ENCODE results near the gene AMPD3. TPM values are rescaled to one million over a fixed set of nuclear protein-coding genes. Genes with fewer than 3 reads are reported as not detected.

The AMPD3 gene
- total RNA-seq, 4 donors from 2014 or later = 7.7 to 18.4 (median 9.8) TPM

DNA sequence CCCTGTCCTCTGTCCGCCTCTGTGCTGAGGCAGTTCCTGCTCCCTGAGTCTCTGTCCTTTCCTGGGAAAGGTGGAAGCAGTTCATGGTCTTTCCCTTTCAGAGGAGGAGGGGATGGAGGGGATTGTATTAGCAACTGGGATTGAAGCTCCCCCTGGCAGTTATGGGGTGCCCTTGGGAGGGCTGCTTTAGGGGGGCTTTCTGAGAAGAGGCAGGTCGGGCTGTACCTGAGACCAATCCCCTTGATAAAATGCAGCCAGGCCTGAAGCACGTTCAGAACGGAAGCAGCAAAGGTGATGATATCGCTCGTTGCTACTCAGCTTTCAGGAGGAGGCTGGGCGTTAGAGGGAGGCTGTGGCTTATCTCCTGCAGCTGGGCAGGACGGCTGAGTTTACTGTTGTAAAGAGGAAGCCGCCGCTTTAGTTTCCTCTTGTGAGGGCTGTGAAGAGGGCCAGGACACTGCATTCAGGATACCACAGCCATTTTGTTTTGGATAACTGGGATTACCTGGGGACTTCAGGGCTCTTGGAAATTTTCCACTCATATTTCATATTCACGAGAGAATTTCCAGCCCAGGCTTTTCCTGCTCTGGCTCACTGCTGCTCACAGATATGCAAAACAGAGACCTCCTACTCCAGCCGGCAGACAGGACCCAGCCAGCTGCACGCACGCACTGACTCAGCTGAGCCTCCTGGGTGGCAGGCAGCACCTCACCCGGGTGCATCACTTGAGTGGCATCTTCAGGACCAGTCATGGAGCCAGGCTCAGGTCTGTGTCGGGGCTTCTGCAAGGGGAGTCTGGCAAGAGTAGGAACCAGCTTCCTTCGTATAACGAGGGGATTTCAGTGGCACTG is 798 bp downstream of the AMPD3 start:
- TF ChIP-seq, protein P1, sequence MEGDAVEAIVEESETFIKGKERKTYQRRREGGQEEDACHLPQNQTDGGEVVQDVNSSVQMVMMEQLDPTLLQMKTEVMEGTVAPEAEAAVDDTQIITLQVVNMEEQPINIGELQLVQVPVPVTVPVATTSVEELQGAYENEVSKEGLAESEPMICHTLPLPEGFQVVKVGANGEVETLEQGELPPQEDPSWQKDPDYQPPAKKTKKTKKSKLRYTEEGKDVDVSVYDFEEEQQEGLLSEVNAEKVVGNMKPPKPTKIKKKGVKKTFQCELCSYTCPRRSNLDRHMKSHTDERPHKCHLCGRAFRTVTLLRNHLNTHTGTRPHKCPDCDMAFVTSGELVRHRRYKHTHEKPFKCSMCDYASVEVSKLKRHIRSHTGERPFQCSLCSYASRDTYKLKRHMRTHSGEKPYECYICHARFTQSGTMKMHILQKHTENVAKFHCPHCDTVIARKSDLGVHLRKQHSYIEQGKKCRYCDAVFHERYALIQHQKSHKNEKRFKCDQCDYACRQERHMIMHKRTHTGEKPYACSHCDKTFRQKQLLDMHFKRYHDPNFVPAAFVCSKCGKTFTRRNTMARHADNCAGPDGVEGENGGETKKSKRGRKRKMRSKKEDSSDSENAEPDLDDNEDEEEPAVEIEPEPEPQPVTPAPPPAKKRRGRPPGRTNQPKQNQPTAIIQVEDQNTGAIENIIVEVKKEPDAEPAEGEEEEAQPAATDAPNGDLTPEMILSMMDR (IDR thresholded peaks at IDR 0.05; ENCODE audit: low read depth) = no peak

DNA sequence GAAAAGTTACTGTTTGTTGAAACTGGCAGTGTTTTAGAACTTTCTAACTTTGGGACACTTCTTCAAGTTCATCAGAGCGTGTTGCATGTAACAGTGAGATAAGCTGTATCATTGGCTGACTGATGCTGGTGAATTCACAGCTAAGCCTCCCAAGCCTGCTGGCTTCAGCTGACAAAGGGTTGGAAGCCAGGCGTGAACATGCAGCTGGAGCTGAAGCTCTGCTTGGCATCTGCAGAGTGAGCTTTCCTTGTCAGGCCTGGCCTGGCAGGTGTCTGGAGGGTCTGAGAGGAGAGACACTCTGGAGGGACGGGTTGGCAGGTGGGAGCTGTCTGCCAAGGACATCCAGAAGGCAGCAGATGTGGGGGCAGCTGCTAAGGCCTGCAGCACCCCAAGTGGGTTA is 1.5 kb downstream of the AMPD3 start:
- TF ChIP-seq, protein P1 (IDR thresholded peaks at IDR 0.05; ENCODE audit: low read depth) = no peak

DNA sequence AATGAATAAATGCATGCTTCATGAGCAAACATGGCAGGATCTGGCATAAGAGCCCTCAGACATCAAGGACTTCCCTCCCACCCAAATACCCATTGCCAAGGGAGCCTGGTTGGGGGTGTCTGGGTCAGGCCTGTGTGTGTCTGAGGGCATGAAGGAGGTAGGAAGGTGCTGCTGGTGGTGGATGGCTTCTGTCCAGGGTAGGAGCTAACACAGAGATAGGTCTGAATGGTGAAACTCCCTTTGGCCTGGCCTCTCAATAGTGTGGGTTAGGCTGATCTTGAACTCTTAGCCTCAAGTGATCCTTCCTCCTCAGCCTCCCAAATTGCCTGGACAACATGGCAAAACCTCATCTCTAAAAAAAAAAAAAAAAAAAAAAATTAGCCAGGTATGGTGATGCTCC is 2.8 kb downstream of the AMPD3 start:
- TF ChIP-seq, protein P1 (IDR thresholded peaks at IDR 0.05; ENCODE audit: low read depth) = no peak

DNA sequence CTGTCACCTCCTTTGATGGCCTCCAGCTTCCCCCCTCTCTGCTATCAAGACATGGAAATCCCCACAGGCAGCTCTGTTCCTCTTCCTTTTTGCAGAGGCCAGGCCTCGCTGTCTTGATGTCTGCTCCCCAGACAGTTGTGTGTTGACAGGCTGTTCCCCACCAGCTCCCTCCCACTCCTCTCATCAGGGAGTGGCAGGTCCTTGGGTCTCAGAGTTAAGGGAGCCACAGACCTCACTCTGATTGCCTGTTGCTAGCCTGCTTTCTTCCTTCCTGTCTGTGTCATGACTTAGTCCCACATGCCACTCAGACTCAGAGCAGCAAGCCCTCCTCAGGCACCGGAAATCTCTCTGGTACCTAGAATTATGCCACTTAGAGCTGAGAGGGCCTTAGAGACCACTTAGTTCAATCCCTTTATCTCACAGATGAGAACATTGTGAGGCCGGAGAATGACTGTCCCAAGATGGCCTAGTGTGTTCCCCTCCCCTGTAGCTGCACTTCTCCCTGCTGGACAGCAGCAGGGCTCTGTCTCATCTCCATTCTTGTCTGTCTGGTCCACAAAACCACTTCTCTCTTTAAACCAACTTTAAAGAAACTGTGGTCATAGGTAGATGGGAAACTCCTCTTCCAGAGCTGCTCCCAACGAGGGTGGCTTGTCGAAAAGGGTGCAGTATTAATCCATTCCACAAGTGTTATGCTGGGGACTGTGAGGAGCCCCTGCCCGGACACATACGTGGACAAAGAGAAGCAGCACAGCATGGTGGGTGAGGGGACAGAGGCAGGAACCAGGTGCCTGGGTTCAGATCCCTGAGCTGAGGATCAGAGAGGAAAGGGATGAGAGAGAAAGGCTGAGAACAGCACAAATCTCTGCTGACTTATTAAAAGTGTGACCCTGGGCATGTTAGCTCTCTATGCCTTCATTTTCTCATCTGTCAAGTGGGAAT is 4.2 kb downstream of the AMPD3 start:
- TF ChIP-seq, protein P1 (IDR thresholded peaks at IDR 0.05; ENCODE audit: low read depth) = no peak

DNA sequence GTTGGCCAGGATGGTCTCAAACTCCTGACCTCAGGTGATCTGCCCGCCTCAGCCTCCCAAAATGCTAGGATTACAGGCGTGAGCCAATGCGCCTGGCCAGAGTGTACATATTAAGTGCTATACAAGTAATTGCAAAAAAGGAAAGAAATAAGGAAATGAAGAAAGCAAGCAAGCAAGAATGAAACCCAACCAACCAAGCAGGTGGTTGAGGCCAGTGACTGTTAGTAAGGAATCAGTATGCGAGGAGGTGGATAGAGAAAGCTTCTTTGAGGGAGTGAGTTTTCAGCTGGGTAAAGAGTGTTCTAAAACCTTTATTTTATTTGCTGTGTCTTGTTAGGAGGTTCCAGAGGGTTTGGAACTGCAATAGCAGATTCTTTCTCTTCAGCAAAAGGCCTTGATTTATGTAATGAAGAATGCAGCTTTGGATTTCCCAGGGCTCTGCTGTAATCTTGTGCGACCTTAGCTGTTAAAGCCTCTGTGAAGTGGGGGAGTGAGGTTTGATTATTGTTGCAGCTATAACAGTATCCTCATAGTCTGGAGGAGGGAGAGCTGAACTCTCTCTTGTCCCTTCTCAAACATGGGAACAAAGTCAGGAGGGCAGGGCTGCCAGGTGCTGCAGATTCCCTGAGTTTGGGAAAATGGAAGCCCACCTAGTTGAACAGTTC is 5.7 kb downstream of the AMPD3 start:
- TF ChIP-seq, protein P1 (IDR thresholded peaks at IDR 0.05; ENCODE audit: low read depth) = no peak

DNA sequence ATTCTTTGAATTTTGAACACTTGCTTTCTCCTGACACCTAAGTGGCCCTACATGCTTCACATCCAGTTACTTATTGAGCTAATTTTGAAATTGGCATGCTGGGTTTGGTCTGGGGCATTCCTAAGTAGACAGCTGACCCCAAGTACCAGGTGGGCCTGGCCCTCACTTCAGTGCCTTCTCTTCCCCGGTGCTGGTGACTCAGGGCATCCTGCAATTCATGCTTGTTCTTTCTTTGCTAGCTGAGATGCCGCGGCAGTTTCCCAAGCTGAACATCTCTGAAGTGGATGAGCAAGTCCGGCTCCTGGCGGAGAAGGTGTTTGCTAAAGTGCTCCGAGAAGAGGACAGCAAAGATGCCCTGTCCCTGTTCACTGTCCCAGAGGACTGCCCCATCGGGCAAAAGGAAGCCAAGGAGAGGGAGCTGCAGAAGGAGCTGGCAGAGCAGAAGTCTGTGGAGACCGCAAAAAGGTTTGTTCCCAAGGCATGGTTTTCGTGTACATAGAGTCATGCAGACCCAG is 6.3 kb downstream of the AMPD3 start:
- TF ChIP-seq, protein P1 (IDR thresholded peaks at IDR 0.05; ENCODE audit: low read depth) = no peak
